GM23338 (cell line): ENCODE measurements around the gene FBXO31. TPM values are rescaled to one million over a fixed set of nuclear protein-coding genes. Genes with fewer than 3 reads are reported as not detected.

Source experiments
- ATAC-seq: fragments of 200-7000 bp; cut with Tn5 transposase; 3 replicates; pipeline ENCODE4 v1.9.1; 2020
- DNase-seq: peaks from one replicate; pipeline ENCODE4 v3.0.0-alpha.2; 2015; ENCODE audit warnings: low spot score
- H2AFZ ChIP-seq: fragments of 200-600 bp; sonication (generic); 2 replicates; pipeline ENCODE4 v1.8.0; 2016; ENCODE audit warnings: antibody characterized with exemption, mild to moderate bottlenecking, moderate library complexity
- H3F3A ChIP-seq: fragments of 200-600 bp; sonication (generic); replicated peaks from 2 replicates; pipeline ENCODE4 v1.8.0; 2017; ENCODE audit warnings: antibody characterized with exemption, mixed run types, low read depth
- H3K27ac ChIP-seq: fragments of 200-600 bp; sonication (generic); 2 replicates; pipeline ENCODE4 v1.6.1; 2016; ENCODE audit warnings: low read depth
- H3K27me3 ChIP-seq: fragments of 200-600 bp; sonication (generic); 2 replicates; pipeline ENCODE4 v1.8.0; 2016; ENCODE audit warnings: mild to moderate bottlenecking, mixed run types, moderate library complexity; ENCODE audit not compliant: insufficient read depth
- H3K36me3 ChIP-seq: fragments of 200-600 bp; sonication (generic); 2 replicates; pipeline ENCODE4 v1.8.0; 2016; ENCODE audit warnings: mild to moderate bottlenecking; ENCODE audit not compliant: insufficient read depth
- H3K4me1 ChIP-seq: fragments of 200-600 bp; sonication (generic); 2 replicates; pipeline ENCODE4 v1.8.0; 2016; ENCODE audit warnings: mild to moderate bottlenecking, moderate library complexity; ENCODE audit not compliant: insufficient read depth
- H3K4me2 ChIP-seq: fragments of 200-600 bp; sonication (generic); 2 replicates; pipeline ENCODE4 v1.7.1; 2017; ENCODE audit warnings: mixed run types
- H3K4me3 ChIP-seq: fragments of 200-600 bp; sonication (generic); 2 replicates; pipeline ENCODE4 v1.6.1; 2016; ENCODE audit warnings: mixed run types
- H3K79me2 ChIP-seq: fragments of 200-600 bp; sonication (generic); replicated peaks from 2 replicates; pipeline ENCODE4 v1.8.0; 2017; ENCODE audit warnings: mild to moderate bottlenecking; ENCODE audit not compliant: insufficient read depth
- H3K9me2 ChIP-seq: fragments of 200-600 bp; sonication (generic); 2 replicates; pipeline ENCODE4 v1.8.0; 2017; ENCODE audit not compliant: insufficient read depth
- H4K20me1 ChIP-seq: fragments of 200-600 bp; sonication (generic); replicated peaks from 2 replicates; pipeline ENCODE4 v1.8.0; 2017; ENCODE audit warnings: mild to moderate bottlenecking; ENCODE audit not compliant: insufficient read depth
- H3K27ac Mint-ChIP-seq: 2 replicates; pipeline ENCODE4 v1.8.0; 2020; ENCODE audit warnings: inconsistent platforms, mild to moderate bottlenecking, moderate library complexity, mixed read lengths
- H3K27me3 Mint-ChIP-seq: 3 replicates; pipeline ENCODE4 v1.8.0; 2022; ENCODE audit warnings: low read depth, mild to moderate bottlenecking, moderate library complexity, mixed read lengths, inconsistent platforms; ENCODE audit not compliant: insufficient read depth, poor library complexity
- H3K36me3 Mint-ChIP-seq: 3 replicates; pipeline ENCODE4 v1.8.0; 2021; ENCODE audit warnings: low read depth, mild to moderate bottlenecking, inconsistent platforms, moderate library complexity, mixed read lengths
- H3K4me1 Mint-ChIP-seq: 3 replicates; pipeline ENCODE4 v1.8.0; 2020; ENCODE audit warnings: mild to moderate bottlenecking, inconsistent platforms, mixed read lengths
- H3K4me3 Mint-ChIP-seq: 3 replicates; pipeline ENCODE4 v1.8.0; 2021; ENCODE audit warnings: moderate library complexity, mild to moderate bottlenecking, inconsistent platforms, mixed read lengths
- H3K9me3 Mint-ChIP-seq: 3 replicates; pipeline ENCODE4 v1.8.0; 2020; ENCODE audit warnings: moderate library complexity, mild to moderate bottlenecking, inconsistent platforms, mixed read lengths
- CREB1 ChIP-seq: fragments of 250-450 bp; sonication (Bioruptor Pico); IDR thresholded peaks from 2 replicates; pipeline ENCODE4 v1.5.0; 2020; ENCODE audit warnings: low read depth, mild to moderate bottlenecking, moderate library complexity
- CTCF ChIP-seq, 2 experiments: fragments of 200-600 bp in 1 of 2; sonication (generic) in 1 of 2; conservative IDR thresholded peaks; 2 replicates each; pipeline versions ENCODE4 v1.5.1 to v1.6.1; 2016 to 2017; ENCODE audit warnings: antibody characterized with exemption in 2 of 2, low read depth in 2 of 2, mild to moderate bottlenecking in 2 of 2, moderate library complexity in 1 of 2
- EZH2 ChIP-seq: fragments of 200-600 bp; sonication (generic); IDR thresholded peaks from one replicate; pipeline ENCODE4 v1.8.0; 2017; ENCODE audit warnings: antibody characterized with exemption, mild to moderate bottlenecking, low read depth; ENCODE audit not compliant: unreplicated experiment
- NANOG ChIP-seq: IDR thresholded peaks from 2 replicates; pipeline ENCODE4 v1.6.1; 2016; ENCODE audit warnings: antibody characterized with exemption, borderline replicate concordance
- POLR2AphosphoS5 ChIP-seq: IDR thresholded peaks from 2 replicates; pipeline ENCODE4 v1.6.1; 2016; ENCODE audit warnings: antibody characterized with exemption, low read depth
- REST ChIP-seq: IDR thresholded peaks from one replicate; pipeline ENCODE4 v1.6.1; 2018; ENCODE audit warnings: antibody characterized with exemption; ENCODE audit not compliant: unreplicated experiment
- ZNF331 ChIP-seq: fragments of 250-450 bp; sonication (Bioruptor Pico); IDR thresholded peaks from 2 replicates; pipeline ENCODE4 v1.5.0; 2020; ENCODE audit warnings: low read depth, mild to moderate bottlenecking, moderate library complexity
- ZNF462 ChIP-seq: fragments of 250-450 bp; sonication (Bioruptor Pico); IDR thresholded peaks from 2 replicates; pipeline ENCODE4 v1.5.0; 2020; ENCODE audit warnings: mild to moderate bottlenecking, moderate library complexity
- polyA plus RNA-seq: library from polyadenylated mRNA; unstranded; fragments of >200 nt; fragmentation: Nextera tagmentation; extraction: Ambion mirVana; gene quantifications from 2 replicates; pipeline ENCODE4 v1.2.1, GENCODE V29; 2016
- total RNA-seq: library from RNA; depleted of rRNA; stranded (reverse); fragments of >200 nt; shearing (Covaris generic); gene quantifications from 2 replicates; pipeline ENCODE4 v1.2.3, GENCODE V29; 2014
- TF ChIP-seq, protein P1 (sequence below): IDR thresholded peaks from 2 replicates; pipeline ENCODE4 v1.6.1; 2016; ENCODE audit warnings: antibody characterized with exemption

Gene FBXO31
- total and polyA plus RNA-seq, 2 experiments from 2014 or later, result 7.0 to 23.8 TPM

- DNase-seq, result no peak
- Mint-ChIP-seq H3K36me3 (peaks cover 19% of the 10 kb centered on the region), H3K9me3 (no peaks in the 10 kb centered on the region; the same call in 2 of the 3 replicates), H3K27ac (no peak overlapping the region), H3K4me1 (peaks cover 19% of the 10 kb centered on the region), H3K27me3 (peaks cover 10% of the 10 kb centered on the region), H3K4me3 (no peak overlapping the region)
- Histone ChIP-seq H3K27ac (no peak overlapping the region), H4K20me1 (peaks cover 44% of the 10 kb centered on the region), H3K79me2 (peaks cover 56% of the 10 kb centered on the region), H2AFZ (no peak overlapping the region), H3K4me2 (no peak overlapping the region), H3K4me3 (no peak overlapping the region), H3K36me3 (peaks cover 13% of the 10 kb centered on the region; the same call in 1 of the 2 replicates), H3K4me1 (peaks cover 12% of the 10 kb centered on the region), H3K27me3 (no peaks in the 10 kb centered on the region), H3K9me2 (no peaks in the 10 kb centered on the region), H3F3A (0 out of 2 replicates have a peak, but pooled peaks cover 10% of the 10 kb centered on the region)
- ATAC-seq, result no peak
- TF ChIP-seq REST (no peak), CREB1 (CRISPR knock-in tag) (no peak), CTCF (conservative IDR thresholded peaks at IDR 0.05; ENCODE audit: low read depth in 2 of 2) (no peak), NANOG (no peak), EZH2 (no peak), POLR2AphosphoS5 (no peak), ZNF331 (CRISPR knock-in tag) (no peak), ZNF462 (CRISPR knock-in tag) (no peak)
- TF ChIP-seq, protein P1, sequence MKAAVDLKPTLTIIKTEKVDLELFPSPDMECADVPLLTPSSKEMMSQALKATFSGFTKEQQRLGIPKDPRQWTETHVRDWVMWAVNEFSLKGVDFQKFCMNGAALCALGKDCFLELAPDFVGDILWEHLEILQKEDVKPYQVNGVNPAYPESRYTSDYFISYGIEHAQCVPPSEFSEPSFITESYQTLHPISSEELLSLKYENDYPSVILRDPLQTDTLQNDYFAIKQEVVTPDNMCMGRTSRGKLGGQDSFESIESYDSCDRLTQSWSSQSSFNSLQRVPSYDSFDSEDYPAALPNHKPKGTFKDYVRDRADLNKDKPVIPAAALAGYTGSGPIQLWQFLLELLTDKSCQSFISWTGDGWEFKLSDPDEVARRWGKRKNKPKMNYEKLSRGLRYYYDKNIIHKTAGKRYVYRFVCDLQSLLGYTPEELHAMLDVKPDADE, result no peak
These were observed 11.7 kb upstream of the FBXO31 start for GRCh38 chr16:87395181-87395842.
